ENCODE data around the gene TBX1.
"Not testable (repeated sequence)": the region's sequence is repeated elsewhere in the genome, so short reads cannot be mapped to it uniquely, and the experiment has no call there.

TBX1 gene

GRCh38 chr22:19765477-19766239, 5.1 kb downstream of the TBX1 start:
- no peak for DNase-seq

GRCh38 chr22:19766240-19766510, 5.6 kb downstream of the TBX1 start:
- no peak for DNase-seq

- DNase-seq, result peak in 2 of 4 experiments; percentile 11 to 25
Observed at GRCh38 chr22:19766511-19767426, 6.2 kb downstream of the TBX1 start.

GRCh38 chr22:19767427-19768341, 7.1 kb downstream of the TBX1 start:
- no peak for DNase-seq

GRCh38 chr22:19769393-19769715, 8.8 kb downstream of the TBX1 start:
- DNase-seq, result no peak

GRCh38 chr22:19770349-19771220, 10.0 kb downstream of the TBX1 start:
- no peak for DNase-seq

GRCh38 chr22:19772422-19772672, 11.8 kb downstream of the TBX1 start:
- no peak for DNase-seq

GRCh38 chr22:19772673-19773469, 12.3 kb downstream of the TBX1 start:
- DNase-seq, result no peak

- DNase-seq, result no peak
Observed at GRCh38 chr22:19773470-19774040, 13.0 kb downstream of the TBX1 start.

GRCh38 chr22:19774628-19775027, 14.1 kb downstream of the TBX1 start:
- no peak for DNase-seq

GRCh38 chr22:19775496-19776325, 15.1 kb downstream of the TBX1 start:
- DNase-seq, result no peak

- no peak for DNase-seq
Observed at GRCh38 chr22:19776433-19777031, 16.0 kb downstream of the TBX1 start.

- not testable (repeated sequence) for DNase-seq
Observed at GRCh38 chr22:19777192-19777591, 16.6 kb downstream of the TBX1 start.

GRCh38 chr22:19779011-19779421, 18.4 kb downstream of the TBX1 start:
- no peak for DNase-seq

GRCh38 chr22:19779685-19780268, 19.2 kb downstream of the TBX1 start:
- DNase-seq, result no peak

- no peak for DNase-seq
Observed at GRCh38 chr22:19782533-19782932, 22.0 kb downstream of the TBX1 start.

- DNase-seq, result no peak
Observed at GRCh38 chr22:19783586-19784383, 23.2 kb downstream of the TBX1 start.

- DNase-seq, result no peak
Observed at GRCh38 chr22:19784384-19785175, 24.0 kb downstream of the TBX1 start.
